ENCODE measurements around the gene LRRFIP2. TPM values are rescaled to one million over a fixed set of nuclear protein-coding genes. Genes with fewer than 3 reads are reported as not detected.
"Not testable (repeated sequence)": the region's sequence is repeated elsewhere in the genome, so short reads cannot be mapped to it uniquely, and the experiment has no call there.

Gene LRRFIP2
- total RNA-seq, 1 donor from 2014 or later: 36.8 TPM

DNA sequence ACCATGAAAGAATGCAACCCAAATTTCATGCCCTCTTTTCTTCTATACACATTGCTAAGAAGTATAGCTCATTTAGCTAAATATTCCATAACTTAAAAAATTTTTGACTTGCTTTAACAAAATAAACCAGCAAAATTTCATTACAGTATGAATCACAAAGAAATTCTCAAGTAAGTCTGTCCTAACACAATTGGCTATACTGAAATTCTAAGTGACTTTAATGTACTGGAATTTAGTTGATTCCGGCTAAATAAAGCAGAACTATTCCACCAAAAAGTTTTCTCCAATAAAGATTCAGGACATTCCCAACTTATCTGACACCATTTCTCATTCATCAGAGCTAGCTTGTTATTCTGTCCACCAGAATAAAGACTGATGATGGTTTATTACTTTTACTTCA, 23.8 kb downstream of the LRRFIP2 start:
- Mint-ChIP-seq H3K27me3 (ENCODE audit: low read depth) (no peaks in the 10 kb centered on the region), H3K9me3 (no peaks in the 10 kb centered on the region), H3K4me1 (ENCODE audit: low read depth) (peaks cover 18% of the 10 kb centered on the region), H3K36me3 (ENCODE audit: low read depth) (peaks cover 49% of the 10 kb centered on the region), H3K27ac (no peak overlapping the region), H3K4me3 (ENCODE audit: low read depth) (no peak overlapping the region)
- no peak for DNase-seq (ENCODE audit: low spot score)
- intact Hi-C loops (cut with micrococcal nuclease): no loop called here

DNA sequence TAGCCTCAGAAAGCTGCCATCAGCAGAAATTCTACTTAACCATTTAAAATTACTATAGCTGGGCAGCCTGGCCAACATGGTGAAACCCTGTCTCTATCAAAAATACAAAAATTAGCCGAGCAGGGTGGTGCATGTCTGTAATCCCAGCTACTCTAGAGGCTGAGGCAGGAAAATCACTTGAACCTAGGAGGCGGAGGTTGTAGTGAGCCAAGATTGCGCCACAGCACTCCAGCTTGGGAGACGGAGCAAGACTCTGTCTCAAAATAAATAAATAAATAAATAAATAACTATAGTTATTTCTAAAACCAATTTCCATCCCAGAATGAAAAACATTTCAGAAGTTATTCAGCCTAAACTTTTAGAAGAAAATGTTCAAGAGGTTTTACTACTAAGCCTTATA, 25.1 kb downstream of the LRRFIP2 start:
- H3K36me3 Mint-ChIP-seq (ENCODE audit: low read depth): peaks cover 43% of the 10 kb centered on the region
- H3K27me3 Mint-ChIP-seq (ENCODE audit: low read depth): no peaks in the 10 kb centered on the region
- intact Hi-C loops (cut with micrococcal nuclease): no loop called here
- peaks cover 6% of the 10 kb centered on the region for H3K4me1 Mint-ChIP-seq (ENCODE audit: low read depth)
- H3K9me3 Mint-ChIP-seq: no peaks in the 10 kb centered on the region
- no peak for DNase-seq (ENCODE audit: low spot score)
- H3K27ac Mint-ChIP-seq: no peak overlapping the region
- H3K4me3 Mint-ChIP-seq (ENCODE audit: low read depth): no peak overlapping the region

DNA sequence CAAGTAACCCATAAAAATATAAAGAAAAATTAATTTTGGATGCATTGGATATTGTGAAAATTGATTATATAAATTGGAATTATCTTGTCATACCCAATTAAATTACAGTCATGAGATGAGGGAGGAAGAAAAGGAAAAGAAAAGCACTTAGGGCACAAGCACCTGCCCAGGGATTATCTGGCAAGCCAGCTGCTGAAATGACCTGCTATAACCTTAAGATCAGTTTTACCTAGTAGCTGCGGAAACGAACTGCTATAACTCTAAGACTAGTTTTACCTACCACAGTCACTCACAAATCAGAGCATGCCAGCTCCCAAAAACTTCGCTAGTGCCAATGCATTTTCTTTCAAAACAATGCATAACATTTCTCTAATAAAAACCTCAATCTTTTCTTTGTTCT, 26.2 kb downstream of the LRRFIP2 start:
- Mint-ChIP-seq H3K4me1 (ENCODE audit: low read depth) (peaks cover 3% of the 10 kb centered on the region), H3K27me3 (ENCODE audit: low read depth) (no peaks in the 10 kb centered on the region), H3K36me3 (ENCODE audit: low read depth) (peaks cover 39% of the 10 kb centered on the region), H3K4me3 (ENCODE audit: low read depth) (no peak overlapping the region), H3K27ac (no peak overlapping the region), H3K9me3 (no peaks in the 10 kb centered on the region)
- intact Hi-C loops (cut with micrococcal nuclease): no loop called here
- no peak for DNase-seq (ENCODE audit: low spot score)

DNA sequence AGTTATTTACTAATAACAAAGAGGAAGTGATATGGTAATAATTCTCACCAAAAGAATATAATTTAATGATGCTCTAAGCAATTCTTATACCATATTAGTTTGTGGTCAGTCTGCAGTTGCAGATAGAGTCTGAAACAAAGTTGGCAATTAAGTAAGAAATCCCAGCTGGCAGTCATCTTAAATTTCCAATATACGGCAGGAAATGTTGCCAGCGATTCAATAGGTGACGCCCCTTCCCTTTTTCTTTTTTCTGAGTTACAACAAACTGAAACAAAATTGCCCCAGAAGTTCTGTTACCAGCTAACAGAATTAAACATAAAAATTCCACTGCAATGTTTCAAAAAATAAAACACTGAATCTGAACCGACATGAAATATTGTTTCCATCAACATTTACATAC, 26.7 kb downstream of the LRRFIP2 start:
- intact Hi-C loops (cut with micrococcal nuclease): no loop called here
- DNase-seq (ENCODE audit: low spot score): no peak
- Mint-ChIP-seq H3K27me3 (ENCODE audit: low read depth) (no peaks in the 10 kb centered on the region), H3K4me1 (ENCODE audit: low read depth) (peaks cover 3% of the 10 kb centered on the region), H3K36me3 (ENCODE audit: low read depth) (peaks cover 43% of the 10 kb centered on the region), H3K9me3 (no peaks in the 10 kb centered on the region), H3K4me3 (ENCODE audit: low read depth) (no peak overlapping the region), H3K27ac (no peak overlapping the region)

DNA sequence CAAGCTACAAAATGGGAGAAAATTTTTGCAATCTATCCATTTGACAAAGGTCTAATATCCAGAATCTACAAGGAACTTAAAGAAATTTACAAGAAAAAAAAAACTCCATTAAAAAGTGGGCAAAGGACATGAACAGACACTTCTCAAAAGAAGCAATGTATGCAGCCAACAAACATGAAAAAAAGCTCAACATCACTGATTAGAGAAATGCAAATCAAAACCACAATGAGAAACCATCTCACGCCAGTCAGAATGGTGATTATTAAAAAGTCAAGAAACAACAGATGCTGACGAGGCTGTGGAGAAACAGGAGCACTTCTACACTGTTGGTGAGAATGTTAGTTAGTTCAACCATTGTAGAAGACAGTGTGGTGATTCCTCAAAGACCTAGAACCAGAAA, 27.5 kb downstream of the LRRFIP2 start:
- H3K4me3 Mint-ChIP-seq (ENCODE audit: low read depth); DNase-seq (ENCODE audit: low spot score); H3K9me3 Mint-ChIP-seq; intact Hi-C loops (cut with micrococcal nuclease); H3K4me1 Mint-ChIP-seq (ENCODE audit: low read depth); H3K27ac Mint-ChIP-seq; H3K27me3 Mint-ChIP-seq (ENCODE audit: low read depth): not testable (repeated sequence)
- peaks cover 44% of the 10 kb centered on the region for H3K36me3 Mint-ChIP-seq (ENCODE audit: low read depth)

DNA sequence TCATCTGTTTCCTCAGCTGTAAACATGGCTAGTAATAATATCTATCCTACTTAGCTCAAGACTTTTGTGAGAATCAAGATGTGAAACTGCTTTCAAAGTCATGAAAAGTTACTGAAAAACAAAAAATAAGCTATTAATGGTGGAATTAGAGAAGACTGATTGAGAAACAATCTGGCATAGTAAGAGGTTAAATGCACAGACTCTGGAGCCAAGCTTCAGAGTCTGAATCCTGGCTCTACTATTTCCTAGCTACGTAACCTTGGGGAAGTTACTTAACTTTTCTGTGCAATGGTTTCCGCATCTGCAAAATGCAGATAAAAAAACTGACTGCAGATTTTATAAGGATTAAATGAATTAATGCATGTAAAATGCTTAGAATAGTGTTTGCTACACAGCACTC, 28.8 kb downstream of the LRRFIP2 start:
- Mint-ChIP-seq H3K9me3 (no peaks in the 10 kb centered on the region), H3K4me3 (ENCODE audit: low read depth) (no peak overlapping the region), H3K4me1 (ENCODE audit: low read depth) (peaks cover 3% of the 10 kb centered on the region), H3K27me3 (ENCODE audit: low read depth) (no peaks in the 10 kb centered on the region), H3K27ac (no peak overlapping the region), H3K36me3 (ENCODE audit: low read depth) (peaks cover 41% of the 10 kb centered on the region)
- DNase-seq (ENCODE audit: low spot score): no peak
- intact Hi-C loops (cut with micrococcal nuclease): no loop called here

DNA sequence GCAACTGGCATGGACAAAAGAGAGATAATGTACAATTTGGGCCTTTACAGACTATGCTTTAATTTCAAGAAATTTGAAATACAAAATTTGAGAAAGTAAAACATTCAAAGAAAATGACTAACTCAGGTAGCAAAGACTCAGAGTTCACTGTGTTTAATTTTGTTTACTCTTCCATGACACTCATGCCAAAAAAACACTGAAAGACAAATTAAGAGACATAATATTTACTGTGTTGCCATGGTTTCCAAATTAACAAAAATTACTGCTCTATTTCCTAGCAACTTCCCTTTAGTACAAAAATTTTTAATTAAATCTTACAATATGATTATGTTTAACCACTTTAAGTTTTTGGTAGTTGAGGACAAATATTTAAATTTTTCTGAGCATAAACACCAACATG, 29.6 kb downstream of the LRRFIP2 start:
- Mint-ChIP-seq H3K9me3 (no peaks in the 10 kb centered on the region), H3K27me3 (ENCODE audit: low read depth) (no peaks in the 10 kb centered on the region), H3K36me3 (ENCODE audit: low read depth) (peaks cover 41% of the 10 kb centered on the region), H3K4me3 (ENCODE audit: low read depth) (no peak overlapping the region), H3K4me1 (ENCODE audit: low read depth) (peaks cover 3% of the 10 kb centered on the region), H3K27ac (no peak overlapping the region)
- no peak for DNase-seq (ENCODE audit: low spot score)
- intact Hi-C loops (cut with micrococcal nuclease): no loop called here

- peaks cover 3% of the 10 kb centered on the region for H3K4me1 Mint-ChIP-seq (ENCODE audit: low read depth)
- no peaks in the 10 kb centered on the region for H3K27me3 Mint-ChIP-seq (ENCODE audit: low read depth)
- peaks cover 41% of the 10 kb centered on the region for H3K36me3 Mint-ChIP-seq (ENCODE audit: low read depth)
- no peaks in the 10 kb centered on the region for H3K9me3 Mint-ChIP-seq
- H3K27ac Mint-ChIP-seq: no peak overlapping the region
- no peak overlapping the region for H3K4me3 Mint-ChIP-seq (ENCODE audit: low read depth)
- DNase-seq (ENCODE audit: low spot score): no peak
- intact Hi-C loops (cut with micrococcal nuclease): no loop called here
Measured at GRCh38 chr3:37143821-37144220, 30.6 kb downstream of the LRRFIP2 start.

DNA sequence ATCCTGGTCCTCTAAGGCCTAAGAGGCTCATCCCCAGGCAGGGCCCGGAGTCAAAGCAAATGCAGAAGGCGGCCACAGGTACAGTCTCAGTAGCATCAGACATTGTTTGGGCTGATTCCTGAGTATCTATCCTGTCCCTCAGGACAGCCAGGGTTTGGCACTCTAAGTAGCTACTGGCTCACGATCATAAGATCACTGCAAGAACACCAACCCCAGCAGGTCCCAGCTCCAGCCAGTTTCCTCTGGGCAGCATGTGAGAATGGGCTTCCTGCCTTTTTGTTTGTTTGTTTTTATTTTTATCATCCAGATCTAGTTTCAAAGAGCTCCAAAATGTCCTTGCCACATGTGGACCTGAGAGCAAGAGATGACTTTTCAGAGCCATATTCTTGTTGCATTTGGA, 32.7 kb downstream of the LRRFIP2 start:
- Mint-ChIP-seq H3K4me1 (ENCODE audit: low read depth) (peaks cover 5% of the 10 kb centered on the region), H3K9me3 (no peaks in the 10 kb centered on the region), H3K4me3 (ENCODE audit: low read depth) (no peak overlapping the region), H3K27me3 (ENCODE audit: low read depth) (no peaks in the 10 kb centered on the region), H3K36me3 (ENCODE audit: low read depth) (peaks cover 29% of the 10 kb centered on the region), H3K27ac (no peak overlapping the region)
- DNase-seq (ENCODE audit: low spot score): no peak
- intact Hi-C loops (cut with micrococcal nuclease): no loop called here

- intact Hi-C loops (cut with micrococcal nuclease): no loop called here
- H3K4me1 Mint-ChIP-seq (ENCODE audit: low read depth): peaks cover 4% of the 10 kb centered on the region
- no peak overlapping the region for H3K4me3 Mint-ChIP-seq (ENCODE audit: low read depth)
- no peaks in the 10 kb centered on the region for H3K9me3 Mint-ChIP-seq
- H3K36me3 Mint-ChIP-seq (ENCODE audit: low read depth): peaks cover 23% of the 10 kb centered on the region
- H3K27me3 Mint-ChIP-seq (ENCODE audit: low read depth): no peaks in the 10 kb centered on the region
- DNase-seq (ENCODE audit: low spot score): no peak
- no peak overlapping the region for H3K27ac Mint-ChIP-seq
Measured at GRCh38 chr3:37140899-37141541, 33.4 kb downstream of the LRRFIP2 start.

- DNase-seq (ENCODE audit: low spot score): no peak
- H3K27ac Mint-ChIP-seq: no peak overlapping the region
- no peaks in the 10 kb centered on the region for H3K9me3 Mint-ChIP-seq
- H3K4me3 Mint-ChIP-seq (ENCODE audit: low read depth): no peak overlapping the region
- intact Hi-C loops (cut with micrococcal nuclease): loop anchor here (1.0 kb wide), 1 partner anchor 35 kb away; the partner anchor contains the start of gene LRRFIP2
- peaks cover 23% of the 10 kb centered on the region for H3K36me3 Mint-ChIP-seq (ENCODE audit: low read depth)
- H3K4me1 Mint-ChIP-seq (ENCODE audit: low read depth): peaks cover 5% of the 10 kb centered on the region
- H3K27me3 Mint-ChIP-seq (ENCODE audit: low read depth): no peaks in the 10 kb centered on the region
Measured at GRCh38 chr3:37139567-37140052, 34.8 kb downstream of the LRRFIP2 start.

GRCh38 chr3:37138816-37139215, 35.6 kb downstream of the LRRFIP2 start:
- Mint-ChIP-seq H3K27ac (no peak overlapping the region), H3K4me3 (ENCODE audit: low read depth) (no peak overlapping the region), H3K9me3 (no peaks in the 10 kb centered on the region), H3K27me3 (ENCODE audit: low read depth) (no peaks in the 10 kb centered on the region), H3K36me3 (ENCODE audit: low read depth) (peaks cover 18% of the 10 kb centered on the region), H3K4me1 (ENCODE audit: low read depth) (peaks cover 5% of the 10 kb centered on the region)
- no peak for DNase-seq (ENCODE audit: low spot score)
- intact Hi-C loops (cut with micrococcal nuclease): loop anchor here (1.0 kb wide), 1 partner anchor 35 kb away; the partner anchor contains the start of gene LRRFIP2

DNA sequence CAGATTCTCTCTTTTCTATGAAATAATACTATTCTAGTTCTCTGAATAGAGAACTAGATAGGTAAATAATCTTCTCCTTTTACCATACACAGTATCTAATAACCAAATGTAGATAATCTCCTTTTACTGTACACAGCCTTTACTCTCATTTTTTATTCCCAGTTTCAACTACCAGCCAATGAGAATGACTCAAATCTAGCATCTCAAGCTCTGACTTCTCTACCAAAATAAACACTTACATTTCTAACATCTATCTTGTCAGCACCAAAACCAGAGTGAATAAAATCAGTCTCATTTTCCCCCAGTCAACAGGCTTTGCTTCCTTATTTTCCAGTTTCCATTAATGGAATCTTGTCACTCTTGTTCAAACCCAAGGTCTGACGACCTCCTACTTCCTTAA, 36.9 kb downstream of the LRRFIP2 start:
- Mint-ChIP-seq H3K27ac (no peak overlapping the region), H3K27me3 (ENCODE audit: low read depth) (no peaks in the 10 kb centered on the region), H3K4me1 (ENCODE audit: low read depth) (peaks cover 5% of the 10 kb centered on the region), H3K36me3 (ENCODE audit: low read depth) (peaks cover 9% of the 10 kb centered on the region), H3K9me3 (no peaks in the 10 kb centered on the region), H3K4me3 (ENCODE audit: low read depth) (no peak overlapping the region)
- intact Hi-C loops (cut with micrococcal nuclease): no loop called here
- DNase-seq (ENCODE audit: low spot score): no peak

GRCh38 chr3:37136067-37136466, 38.3 kb downstream of the LRRFIP2 start:
- Mint-ChIP-seq H3K4me1 (ENCODE audit: low read depth) (peaks cover 14% of the 10 kb centered on the region), H3K4me3 (ENCODE audit: low read depth) (no peak overlapping the region), H3K27ac (no peak overlapping the region), H3K36me3 (ENCODE audit: low read depth) (peaks cover 6% of the 10 kb centered on the region), H3K27me3 (ENCODE audit: low read depth) (no peaks in the 10 kb centered on the region), H3K9me3 (no peaks in the 10 kb centered on the region)
- intact Hi-C loops (cut with micrococcal nuclease): no loop called here
- no peak for DNase-seq (ENCODE audit: low spot score)
